Activated CD4-positive, alpha-beta T cell treated with anti-CD3 and anti-CD28 coated beads, Interleukin-2, amount 50 U/mL, for 1 hour (primary cell): ENCODE data around the gene DIP2A.

ENCODE experiments used
- DNase-seq: peaks from one replicate; pipeline ENCODE4 v3.0.0-alpha.2; 2020

The DIP2A gene

GRCh38 chr21:46537026-46537425 is 78.3 kb downstream of the DIP2A start:
- DNase-seq: no peak

DNA sequence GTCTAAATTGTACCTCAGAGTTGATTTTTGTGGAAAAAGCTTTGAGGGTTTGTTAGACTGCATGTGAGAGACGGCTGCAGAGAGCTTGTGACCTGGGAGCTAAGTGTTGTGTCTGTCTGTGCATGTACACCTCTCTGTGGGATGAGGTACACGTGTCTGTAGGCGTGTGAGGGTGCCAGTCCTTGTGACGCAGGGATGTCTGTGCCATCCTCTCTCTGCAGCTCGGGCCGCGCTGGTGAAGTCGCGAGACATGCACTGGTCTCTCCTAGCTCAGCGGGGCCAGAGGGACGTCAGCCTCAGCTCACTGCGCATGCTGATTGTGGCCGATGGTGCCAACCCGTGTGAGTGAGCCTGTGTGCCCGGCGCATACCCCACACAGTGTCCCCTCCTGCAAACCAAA is 79.6 kb downstream of the DIP2A start:
- DNase-seq: no peak

GRCh38 chr21:46538851-46539666 is 80.4 kb downstream of the DIP2A start:
- DNase-seq: no peak

- DNase-seq: no peak
Observed at GRCh38 chr21:46540087-46540710, 81.5 kb downstream of the DIP2A start.

DNA sequence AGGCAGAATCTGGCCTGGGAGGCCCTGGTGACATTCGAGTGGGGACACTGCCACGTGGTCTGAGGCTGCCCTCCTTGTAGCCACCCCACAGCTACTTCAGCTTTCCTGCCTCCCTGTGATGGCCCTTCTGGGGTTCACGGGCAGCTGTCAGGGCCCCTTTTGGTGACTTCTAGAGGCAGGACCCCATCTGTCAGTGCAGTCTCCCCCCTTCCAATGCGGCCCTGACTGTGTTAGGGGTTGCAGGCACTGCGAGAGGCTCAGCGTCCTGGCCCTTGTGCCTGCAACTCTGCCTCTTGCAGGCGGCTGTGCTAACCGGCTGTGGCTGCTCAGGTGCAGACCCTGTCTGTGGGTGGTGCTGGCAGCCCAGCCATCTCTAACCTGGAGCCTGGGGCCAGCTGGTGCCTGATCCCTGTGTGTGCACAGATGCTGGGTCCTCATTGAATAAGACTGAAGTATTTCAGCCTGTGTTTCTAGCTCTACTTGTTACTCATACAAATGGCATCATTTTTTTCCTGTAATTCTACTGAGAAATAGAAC is 84.0 kb downstream of the DIP2A start:
- no peak for DNase-seq

GRCh38 chr21:46543306-46543705 is 84.6 kb downstream of the DIP2A start:
- DNase-seq: no peak

GRCh38 chr21:46544003-46544402 is 85.3 kb downstream of the DIP2A start:
- DNase-seq: no peak

GRCh38 chr21:46544824-46545223 is 86.1 kb downstream of the DIP2A start:
- DNase-seq: no peak

GRCh38 chr21:46545363-46545762 is 86.7 kb downstream of the DIP2A start:
- no peak for DNase-seq

GRCh38 chr21:46545911-46546310 is 87.2 kb downstream of the DIP2A start:
- DNase-seq: no peak

GRCh38 chr21:46546799-46547198 is 88.1 kb downstream of the DIP2A start:
- DNase-seq: no peak

DNA sequence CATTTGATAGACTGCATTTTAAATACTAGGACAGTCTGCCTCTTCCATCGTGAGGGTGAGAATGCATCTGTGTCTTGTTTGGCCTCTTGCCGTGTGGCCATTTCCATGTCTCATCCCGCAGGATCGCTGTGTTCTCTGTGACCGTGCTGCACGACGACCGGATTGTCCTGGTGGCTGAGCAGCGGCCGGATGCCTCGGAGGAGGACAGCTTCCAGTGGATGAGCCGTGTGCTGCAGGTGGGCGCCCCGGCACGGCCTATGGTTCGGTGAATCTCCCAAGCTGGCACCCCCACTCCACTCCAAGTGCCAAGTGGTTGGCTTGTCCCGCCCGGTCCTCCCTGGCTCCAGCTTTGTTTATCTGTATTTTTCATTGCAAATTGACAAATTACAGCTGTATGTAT is 91.0 kb downstream of the DIP2A start:
- no peak for DNase-seq

DNA sequence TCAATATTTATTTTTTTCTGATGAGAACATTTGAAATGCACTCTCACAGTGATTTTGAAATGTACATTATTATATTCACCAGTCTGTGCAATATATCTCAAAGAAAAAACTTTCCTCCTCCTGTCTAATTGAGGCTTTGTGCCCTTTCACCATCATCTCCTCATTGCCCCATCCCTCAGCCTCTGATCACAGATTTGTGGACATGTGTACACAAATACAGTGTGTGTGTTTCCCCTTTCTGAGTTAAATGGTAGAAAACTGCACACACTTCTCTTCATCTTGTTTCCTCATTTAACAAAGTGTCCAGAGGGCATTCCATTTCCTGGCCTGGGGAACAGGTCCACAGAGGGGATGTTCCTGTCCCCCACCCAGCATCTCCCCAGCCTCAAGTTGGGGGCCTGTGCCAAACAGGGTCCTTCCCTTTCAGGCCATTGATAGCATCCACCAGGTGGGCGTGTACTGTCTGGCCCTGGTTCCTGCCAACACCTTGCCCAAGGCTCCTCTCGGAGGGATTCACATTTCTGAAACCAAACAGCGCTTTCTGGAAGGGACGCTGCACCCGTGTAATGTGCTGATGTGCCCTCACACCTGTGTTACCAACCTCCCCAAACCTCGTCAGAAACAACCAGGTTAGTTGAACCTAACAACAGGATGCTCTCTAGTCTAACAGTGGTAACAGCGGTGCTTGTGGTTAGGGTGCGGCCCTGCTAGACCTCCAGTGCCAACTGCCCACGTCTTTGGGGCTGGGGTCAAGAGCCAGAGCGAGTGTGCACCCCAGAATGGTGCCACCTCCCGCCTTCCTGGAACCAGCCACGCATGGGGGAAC is 91.6 kb downstream of the DIP2A start:
- peak; percentile 68 for DNase-seq

GRCh38 chr21:46551636-46552241 is 93.0 kb downstream of the DIP2A start:
- DNase-seq: peak; percentile 37

DNA sequence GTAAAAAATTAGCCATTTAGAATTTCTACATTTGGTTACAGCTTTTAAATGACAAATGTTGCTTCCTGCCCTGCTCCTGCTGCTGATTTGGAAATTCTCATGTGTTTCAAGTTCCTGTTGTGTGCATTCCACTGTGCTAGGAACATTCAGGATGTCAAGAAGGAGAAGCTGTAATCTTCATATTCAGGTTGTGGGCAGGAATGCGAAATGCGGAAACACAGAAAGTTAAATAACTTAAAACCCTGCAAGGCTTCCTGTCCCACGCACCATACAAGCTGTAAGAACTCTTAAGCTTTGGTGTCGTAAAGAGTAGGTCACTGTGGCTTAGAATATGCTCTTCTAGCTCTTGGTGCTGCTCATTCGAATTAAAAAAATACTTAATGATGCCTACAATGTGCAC is 93.6 kb downstream of the DIP2A start:
- DNase-seq: no peak

DNA sequence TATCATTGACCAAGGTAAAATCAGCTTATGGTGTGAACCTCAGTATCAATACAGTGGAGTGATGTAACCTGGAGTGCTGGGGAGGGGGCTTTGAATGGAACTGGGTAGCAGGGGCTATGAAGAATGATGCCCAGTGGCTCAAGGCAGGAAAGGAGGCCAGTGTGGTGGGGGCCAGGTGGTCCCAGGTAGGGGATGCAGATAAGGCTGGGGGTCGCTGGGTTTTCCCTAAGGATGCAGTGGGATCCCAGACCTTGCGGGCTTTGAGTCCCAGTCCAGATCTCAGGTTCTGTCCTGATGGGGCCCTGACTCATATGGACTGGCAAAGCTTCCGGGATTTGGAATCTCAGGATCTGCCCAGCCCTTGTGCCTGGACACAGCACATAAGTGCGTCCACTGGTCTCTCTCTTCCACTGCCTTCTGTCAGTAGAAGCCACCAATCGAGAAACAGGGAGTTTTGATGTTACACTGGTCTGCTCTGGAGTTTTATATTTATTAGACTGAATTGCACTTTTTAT is 94.2 kb downstream of the DIP2A start:
- DNase-seq: no peak

- DNase-seq: no peak
Observed at GRCh38 chr21:46553993-46554392, 95.3 kb downstream of the DIP2A start.

DNA sequence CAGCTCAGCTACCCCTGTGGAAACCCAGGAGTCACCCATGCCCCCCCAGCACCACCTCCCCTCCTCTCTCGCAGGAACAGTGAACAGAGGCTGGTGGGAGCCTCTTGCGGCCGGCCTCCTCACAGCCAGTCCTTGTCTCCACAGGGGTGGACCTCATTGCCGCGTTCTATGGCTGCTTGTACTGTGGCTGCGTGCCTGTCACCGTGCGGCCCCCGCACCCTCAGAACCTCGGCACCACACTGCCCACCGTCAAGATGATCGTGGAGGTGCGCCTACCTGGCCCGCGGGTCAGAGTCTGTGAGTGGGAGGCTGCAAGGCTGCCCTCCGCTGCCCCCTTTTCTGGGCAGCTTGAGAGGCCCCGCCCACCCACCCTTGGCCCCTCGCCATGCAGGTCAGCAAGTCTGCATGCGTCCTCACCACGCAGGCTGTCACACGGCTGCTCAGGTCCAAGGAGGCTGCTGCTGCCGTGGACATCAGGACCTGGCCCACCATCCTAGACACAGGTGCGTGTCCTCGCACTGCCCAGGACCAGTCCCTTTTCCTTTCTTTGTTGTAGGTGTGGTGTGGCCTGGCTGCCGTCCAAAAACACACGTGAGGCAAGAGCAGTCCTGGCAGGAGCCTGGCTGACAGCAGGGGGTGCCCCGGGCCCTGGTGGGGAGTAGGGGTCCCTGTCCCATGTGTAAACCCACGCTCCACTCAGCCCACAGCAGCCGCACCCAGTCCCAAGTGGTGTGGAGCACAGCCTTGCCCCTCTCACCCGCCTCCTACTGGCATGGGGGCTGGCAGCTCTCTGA is 95.9 kb downstream of the DIP2A start:
- DNase-seq: no peak

DNA sequence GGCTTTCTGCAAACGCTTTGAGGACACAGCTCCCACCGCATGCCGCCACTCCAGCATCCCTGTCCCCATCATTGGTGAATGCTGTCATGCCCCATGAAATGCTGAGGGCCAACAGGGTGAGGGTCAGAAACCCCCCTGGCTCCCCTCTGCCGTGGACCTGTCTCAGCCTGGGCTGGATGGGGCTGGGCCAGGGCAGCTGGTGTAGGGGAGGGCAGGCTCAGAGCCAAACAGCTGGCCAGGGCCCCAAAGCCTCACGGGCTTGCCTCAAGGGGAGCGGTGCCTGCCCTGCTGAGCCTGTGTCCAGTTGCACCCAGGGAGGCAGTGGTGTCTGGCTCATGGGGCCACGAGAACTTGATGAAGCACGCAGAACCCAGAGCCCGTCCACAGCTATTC is 96.5 kb downstream of the DIP2A start:
- no peak for DNase-seq

DNA sequence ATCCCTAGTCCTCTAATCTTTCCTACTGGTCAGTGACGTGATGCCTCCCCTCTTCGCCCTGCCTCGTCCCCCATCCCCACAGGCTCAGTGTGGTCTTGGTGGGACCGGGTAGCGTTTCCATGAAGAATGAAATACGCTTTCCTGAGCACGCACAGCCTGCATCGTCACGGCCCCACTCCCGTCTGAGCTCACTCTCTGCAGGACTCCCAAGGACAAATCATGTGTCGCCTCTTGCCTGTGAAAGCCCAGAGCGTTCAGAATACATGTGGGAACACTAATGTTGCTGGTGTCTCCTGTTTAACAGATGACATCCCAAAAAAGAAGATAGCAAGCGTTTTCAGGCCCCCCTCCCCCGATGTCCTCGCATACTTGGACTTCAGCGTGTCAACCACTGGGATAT is 97.0 kb downstream of the DIP2A start:
- DNase-seq: no peak

DNA sequence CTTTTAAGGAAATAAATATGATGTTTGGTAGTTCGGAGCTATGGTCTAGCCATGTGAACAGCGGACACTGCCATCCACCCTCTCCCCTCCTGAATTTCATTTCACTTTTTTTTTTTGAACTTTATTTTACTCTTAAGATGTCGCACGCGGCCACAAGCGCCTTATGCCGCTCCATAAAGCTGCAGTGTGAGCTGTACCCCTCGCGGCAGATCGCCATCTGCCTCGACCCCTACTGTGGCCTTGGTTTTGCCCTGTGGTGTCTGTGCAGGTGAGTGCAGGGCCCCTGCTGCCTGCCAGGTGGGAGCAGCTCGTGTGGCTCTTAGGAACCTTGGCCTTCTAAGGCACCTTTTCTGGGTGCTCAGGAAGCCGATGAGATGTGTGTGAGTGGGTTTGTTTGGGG is 98.1 kb downstream of the DIP2A start:
- no peak for DNase-seq

GRCh38 chr21:46557469-46557868 is 98.8 kb downstream of the DIP2A start:
- DNase-seq: no peak
